Gastroesophageal sphincter (tissue), 4 donors: Measurements from ENCODE around the gene REPIN1. TPM values are rescaled to one million over a fixed set of nuclear protein-coding genes. Genes with fewer than 3 reads are reported as not detected.

ENCODE experiments used
- ATAC-seq: fragments of 150-250 bp; one replicate; pipeline ENCODE4 v1.9.1; 2016; ENCODE audit warnings: mild to moderate bottlenecking, moderate library complexity
- H3K27ac ChIP-seq, 4 donors: fragments of 200-600 bp; sonication (generic) in 3 of 4; 1 replicate in 3 of 4; 2 replicates in 1 of 4; pipeline ENCODE4 v1.5.1; 2016 to 2019
- H3K27me3 ChIP-seq: fragments of 200-600 bp; sonication (generic); one replicate; pipeline ENCODE4 v1.5.1; 2019
- H3K36me3 ChIP-seq, 2 donors: fragments of 200-600 bp; sonication (generic); one replicate each; pipeline ENCODE4 v1.5.1; 2019; ENCODE audit warnings: control low read depth in 1 of 2
- H3K4me1 ChIP-seq, 3 donors: fragments of 200-600 bp; sonication (generic); 1 replicate in 2 of 3; 2 replicates in 1 of 3; pipeline ENCODE4 v1.5.1; 2016 to 2019; ENCODE audit warnings: control low read depth in 2 of 3
- H3K4me3 ChIP-seq, 2 donors: fragments of 200-600 bp; sonication (generic); one replicate each; pipeline ENCODE4 v1.5.1; 2019; ENCODE audit warnings: mild to moderate bottlenecking in 1 of 2, moderate library complexity in 1 of 2
- H3K9me3 ChIP-seq, 3 donors: fragments of 200-600 bp; sonication (generic); one replicate each; pipeline ENCODE4 v1.5.1; 2017 to 2019; ENCODE audit warnings: control low read depth in 2 of 3
- CTCF ChIP-seq, 4 experiments: fragments of 200-600 bp in 2 of 4; fragments of 450-650 bp in 2 of 4; sonication (generic) in 1 of 4; IDR thresholded peaks; one replicate each; pipeline ENCODE4 v1.5.1; 2017 to 2019; ENCODE audit warnings: antibody characterized with exemption in 4 of 4, mild to moderate bottlenecking in 2 of 4, moderate library complexity in 2 of 4
- EP300 ChIP-seq: sonication (generic); formaldehyde crosslinking; IDR thresholded peaks from one replicate; pipeline ENCODE4 v1.6.1; 2017; ENCODE audit warnings: antibody characterized with exemption, mild to moderate bottlenecking
- POLR2A ChIP-seq, 2 donors: fragments of 450-650 bp; IDR thresholded peaks; one replicate each; pipeline ENCODE4 v1.6.1; 2017; ENCODE audit warnings: antibody characterized with exemption in 2 of 2, mild to moderate bottlenecking in 2 of 2, moderate library complexity in 1 of 2
- POLR2AphosphoS5 ChIP-seq: sonication (generic); formaldehyde crosslinking; IDR thresholded peaks from one replicate; pipeline ENCODE4 v1.6.1; 2017; ENCODE audit warnings: antibody characterized with exemption
- WGBS, 2 donors: methylation state at CpG; one replicate each; pipeline ENCODE4 v1.1.5; 2018; ENCODE audit warnings: low coverage in 1 of 2; 5-methylcytosine and 5-hydroxymethylcytosine counted together
- total RNA-seq, 4 donors: library from RNA; depleted of rRNA; stranded (reverse); fragments of >200 nt; gene quantifications; one replicate each; pipeline ENCODE4 v1.1.0, GENCODE V29; 2016

The REPIN1 gene
- total RNA-seq, 4 donors from 2014 or later, result 72.7 to 132 (median 102) TPM

DNA sequence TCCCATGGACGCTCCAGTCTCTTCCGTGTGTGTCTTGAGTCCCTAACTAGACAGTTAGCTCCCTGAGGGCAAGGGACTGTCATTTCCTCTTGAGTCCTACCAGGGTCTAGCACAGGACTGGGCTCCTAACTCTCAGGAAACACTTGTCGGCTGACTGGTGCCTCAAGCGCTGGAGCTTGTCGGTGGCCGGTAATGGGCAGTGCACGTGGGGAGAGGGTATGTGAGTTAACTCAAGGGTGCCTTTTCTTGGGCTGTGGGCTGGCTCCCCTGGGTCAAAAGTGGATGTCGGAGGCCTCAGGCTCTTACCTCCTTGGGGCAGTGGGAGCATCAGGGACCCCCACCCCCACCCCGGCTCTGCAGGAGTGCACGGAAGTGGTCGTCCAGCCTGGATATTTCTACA is 43.4 kb downstream of the REPIN1 start:
- no peak for TF ChIP-seq POLR2A (IDR thresholded peaks at IDR 0.05)
- TF ChIP-seq EP300, result no peak
- TF ChIP-seq CTCF (IDR thresholded peaks at IDR 0.05), result no peak
- no peak for TF ChIP-seq POLR2AphosphoS5
- H3K27me3 ChIP-seq, result no peaks in the 10 kb centered on the region
- no peak overlapping the region for H3K27ac ChIP-seq
- no peaks in the 10 kb centered on the region for H3K9me3 ChIP-seq
- H3K4me3 ChIP-seq, result no peak overlapping the region
- 73% methylated on average over 2 of the region's 11 CpGs; no CpG with 5 or more reads in 1 of the 2 donors for WGBS, 2 donors
- ATAC-seq, result no peak
- peaks cover 0 to 9% (median under 1%) of the 10 kb centered on the region in 3 donors for H3K4me1 ChIP-seq
- H3K36me3 ChIP-seq, result peaks cover 0 to 42% of the 10 kb centered on the region in 2 donors

DNA sequence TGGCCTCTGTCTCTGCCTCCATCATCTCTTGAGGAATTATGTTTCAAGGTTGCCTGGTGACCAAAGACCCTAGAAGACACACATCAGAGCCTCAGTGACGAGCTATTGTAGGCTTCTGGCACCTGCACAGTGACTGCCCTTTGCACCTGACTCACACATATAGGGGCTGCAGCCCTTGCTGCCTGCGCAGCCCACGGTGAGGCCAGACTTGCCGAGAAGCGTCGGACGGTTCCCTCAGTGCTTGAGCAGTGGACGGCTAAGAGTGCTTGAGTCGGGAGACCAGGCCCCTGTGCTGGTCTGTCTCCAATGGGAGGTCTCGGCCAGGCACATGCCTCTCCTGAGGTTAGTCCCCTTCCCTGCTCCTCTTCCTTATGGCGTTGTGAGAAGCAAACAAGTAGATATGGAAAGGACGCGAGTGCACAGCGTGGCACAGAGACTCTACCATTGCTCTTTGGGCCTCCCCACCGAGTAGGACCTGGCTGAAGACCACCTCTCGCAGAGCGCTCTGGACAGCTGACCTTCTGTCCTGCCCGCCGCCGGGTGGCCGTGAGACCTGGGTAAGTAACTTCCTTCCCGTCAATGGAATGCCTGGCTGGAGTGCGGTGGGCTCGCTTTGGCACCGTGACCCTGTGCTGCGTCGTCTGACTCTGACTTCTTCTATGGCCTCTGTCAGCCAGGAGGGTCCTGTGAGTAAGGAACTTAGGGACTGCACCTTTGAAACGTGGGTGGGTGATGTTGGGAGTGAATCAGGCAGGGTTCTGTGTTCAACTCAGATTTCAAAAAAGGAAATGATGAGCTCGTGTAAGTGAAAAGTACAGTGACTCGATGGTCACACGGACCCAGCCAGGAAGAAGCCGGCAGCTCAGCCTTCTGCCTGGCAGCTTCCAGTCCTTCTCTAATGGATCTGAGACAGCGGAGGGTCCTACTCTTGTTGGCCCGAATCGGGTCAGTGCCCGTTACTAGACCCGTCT is 44.2 kb downstream of the REPIN1 start:
- TF ChIP-seq POLR2A (IDR thresholded peaks at IDR 0.05) (no peak), CTCF (IDR thresholded peaks at IDR 0.05) (no peak), POLR2AphosphoS5 (no peak), EP300 (no peak)
- 80 to 83% methylated on average over 4 to 10 of the region's 37 CpGs for WGBS, 2 donors

GRCh38 chr7:150413640-150414081 is 45.0 kb downstream of the REPIN1 start:
- Histone ChIP-seq H3K9me3 (no peaks in the 10 kb centered on the region), H3K27me3 (no peaks in the 10 kb centered on the region), H3K4me1 (no peaks in the 10 kb centered on the region), H3K4me3 (no peak overlapping the region), H3K36me3 (peaks cover 0 to 29% of the 10 kb centered on the region in 2 donors), H3K27ac (no peak overlapping the region)
- WGBS, 2 donors, result 100% methylated on average over 4 of the region's 11 CpGs; no CpG with 5 or more reads in 1 of the 2 donors
- TF ChIP-seq EP300, result no peak
- TF ChIP-seq CTCF (IDR thresholded peaks at IDR 0.05), result no peak
- TF ChIP-seq POLR2A (IDR thresholded peaks at IDR 0.05), result no peak
- no peak for TF ChIP-seq POLR2AphosphoS5
- ATAC-seq, result no peak

More for the DNA sequence above, 44.2 kb downstream of the REPIN1 start:
- no peak overlapping the region for H3K4me3 ChIP-seq
- H3K4me1 ChIP-seq, result peaks cover 0 to under 1% (median 0%) of the 10 kb centered on the region in 3 donors
- no peak overlapping the region for H3K27ac ChIP-seq
- ATAC-seq, result no peak
- H3K9me3 ChIP-seq, result no peaks in the 10 kb centered on the region
- peaks cover 0 to 38% of the 10 kb centered on the region in 2 donors for H3K36me3 ChIP-seq
- no peaks in the 10 kb centered on the region for H3K27me3 ChIP-seq

DNA sequence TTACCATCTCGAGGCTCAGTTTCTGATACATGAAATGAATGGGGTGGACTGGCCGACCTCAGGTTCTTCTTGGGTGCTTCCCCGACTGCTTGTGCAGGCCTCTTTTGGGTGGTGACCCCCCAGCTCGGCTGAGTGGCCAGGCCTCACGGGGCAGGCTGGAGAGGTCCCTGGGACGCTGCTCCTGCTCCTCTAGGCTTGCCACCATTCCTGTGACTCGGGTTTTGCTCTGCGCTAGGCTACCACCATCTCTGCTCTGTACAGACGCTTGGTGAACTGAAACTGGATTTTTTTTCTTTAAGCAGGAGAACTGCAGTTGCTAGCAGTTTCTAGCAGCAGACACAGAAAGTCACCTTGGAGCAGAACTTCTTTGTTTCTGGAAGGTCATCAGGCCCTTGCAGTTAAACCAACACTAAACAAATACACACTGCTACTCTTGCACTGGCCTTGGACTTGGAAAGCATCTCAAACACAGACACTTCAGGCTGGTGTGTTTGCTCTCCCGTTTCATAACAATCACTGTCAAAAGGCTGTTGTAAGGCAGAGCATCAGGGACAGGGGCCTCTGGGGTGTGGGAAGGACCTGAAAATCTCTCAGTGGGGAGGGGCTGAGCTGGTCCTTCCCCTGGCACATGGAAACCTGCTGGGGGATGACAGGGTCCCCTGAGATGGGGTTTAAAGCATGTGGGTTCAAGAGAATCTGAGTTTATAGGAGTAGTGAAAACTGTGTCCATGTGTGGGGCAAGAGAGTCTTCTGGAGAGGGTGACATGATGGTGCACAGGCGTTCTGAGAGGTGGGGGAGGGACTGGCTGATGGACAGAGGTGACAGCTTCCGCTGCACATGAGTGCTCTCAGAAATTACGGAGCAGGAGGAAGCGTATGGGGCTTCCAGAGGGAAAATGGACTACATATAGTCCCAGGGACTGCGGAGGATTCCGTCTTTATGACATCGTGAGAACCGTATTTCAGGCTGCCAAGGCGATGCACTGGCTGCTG is 46.8 kb downstream of the REPIN1 start:
- ATAC-seq, result no peak
- Histone ChIP-seq H3K36me3 (peaks cover 0 to 13% of the 10 kb centered on the region in 2 donors), H3K4me1 (no peaks in the 10 kb centered on the region), H3K9me3 (no peaks in the 10 kb centered on the region), H3K27me3 (no peaks in the 10 kb centered on the region), H3K27ac (no peak overlapping the region), H3K4me3 (no peak overlapping the region)
- TF ChIP-seq CTCF (IDR thresholded peaks at IDR 0.05) (no peak), POLR2AphosphoS5 (no peak), EP300 (no peak), POLR2A (IDR thresholded peaks at IDR 0.05) (no peak)
- 87 to 89% methylated on average over 7 to 13 of the region's 19 CpGs for WGBS, 2 donors
